ENCODE results near the gene NKX1-1. TPM values are rescaled to one million over a fixed set of nuclear protein-coding genes. Genes with fewer than 3 reads are reported as not detected.

Gene NKX1-1
- total and polyA plus RNA-seq, 2 donors (not counting 1 experiment from before 2014, with no cell fraction given) = not detected

DNA sequence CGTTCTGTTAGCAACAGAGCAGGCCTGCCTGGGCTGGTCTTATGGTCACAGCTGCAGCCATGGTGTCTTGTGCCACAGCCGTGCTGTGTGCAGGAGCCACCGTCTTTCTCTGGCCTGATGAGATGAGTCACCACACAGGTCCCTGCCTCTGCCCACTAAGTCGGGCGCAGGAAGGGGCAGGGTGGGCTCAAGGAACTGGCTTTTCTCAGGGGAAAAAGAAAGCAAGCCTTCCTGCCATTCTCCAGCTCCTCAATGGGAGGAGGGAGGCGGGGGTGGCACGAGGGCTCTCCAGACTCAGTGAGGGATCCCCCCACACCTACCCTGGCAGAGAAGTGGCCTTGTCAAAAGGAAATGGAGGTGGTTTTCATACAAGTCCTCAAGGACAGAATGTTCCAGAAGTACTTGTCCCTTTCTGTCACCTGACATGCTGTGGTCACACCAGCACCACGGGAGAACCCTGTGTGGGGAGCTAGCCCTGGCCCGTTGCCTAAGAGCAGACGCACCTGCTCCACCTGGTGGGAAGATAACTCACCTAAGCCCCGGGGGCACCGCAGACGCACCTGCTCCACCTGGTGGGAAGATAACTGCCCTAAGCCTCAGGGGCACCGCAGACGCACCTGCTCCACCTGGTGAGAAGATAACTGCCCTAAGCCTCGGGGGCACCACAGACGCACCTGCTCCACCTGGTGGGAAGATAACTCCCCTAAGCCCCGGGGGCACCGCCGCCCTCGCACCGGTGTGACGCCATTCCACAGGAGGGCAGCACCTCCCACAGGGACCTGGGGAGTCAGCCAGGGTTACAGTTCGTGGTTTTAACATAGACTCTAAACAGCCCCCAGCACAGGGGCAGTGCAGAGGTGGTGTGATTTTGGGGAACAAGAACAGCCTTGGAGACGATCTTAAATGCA is 40.7 kb downstream of the NKX1-1 start:
- Histone ChIP-seq H3K36me3 (ENCODE audit: control insufficient read depth, insufficient read depth, low read length) (peaks cover 5% of the 10 kb centered on the region), H2AFZ (ENCODE audit: low read length) (no peak overlapping the region), H3K4me2 (ENCODE audit: extremely low read depth, insufficient read depth, low read length) (no peak overlapping the region), H3K9ac (ENCODE audit: insufficient read depth, low read length) (no peak overlapping the region), H3K79me2 (ENCODE audit: control insufficient read depth, insufficient read depth, low read length) (no peaks in the 10 kb centered on the region), H3K27me3 (ENCODE audit: control insufficient read depth, insufficient read depth, low read length) (no peaks in the 10 kb centered on the region), H3K4me1 (ENCODE audit: control insufficient read depth, extremely low read depth, insufficient read depth, low read length) (no peaks in the 10 kb centered on the region), H4K20me1 (ENCODE audit: control insufficient read depth, extremely low read depth, insufficient read depth, low read length) (no peaks in the 10 kb centered on the region), H3K4me3 (replicated peaks in 1 of 4; ENCODE audit: control extremely low read depth in 1 of 4, insufficient read depth in 1 of 4, low read depth in 3 of 4, low read length in 4 of 4) (no peak overlapping the region), H3K27ac (ENCODE audit: insufficient read depth, low read length) (no peak overlapping the region), H3K9me3 (ENCODE audit: control insufficient read depth, insufficient read depth, low read depth, low read length) (no peaks in the 10 kb centered on the region)
- no peak for DNase-seq (ENCODE audit: low read depth in 2 of 2)
- TF ChIP-seq, protein P1, sequence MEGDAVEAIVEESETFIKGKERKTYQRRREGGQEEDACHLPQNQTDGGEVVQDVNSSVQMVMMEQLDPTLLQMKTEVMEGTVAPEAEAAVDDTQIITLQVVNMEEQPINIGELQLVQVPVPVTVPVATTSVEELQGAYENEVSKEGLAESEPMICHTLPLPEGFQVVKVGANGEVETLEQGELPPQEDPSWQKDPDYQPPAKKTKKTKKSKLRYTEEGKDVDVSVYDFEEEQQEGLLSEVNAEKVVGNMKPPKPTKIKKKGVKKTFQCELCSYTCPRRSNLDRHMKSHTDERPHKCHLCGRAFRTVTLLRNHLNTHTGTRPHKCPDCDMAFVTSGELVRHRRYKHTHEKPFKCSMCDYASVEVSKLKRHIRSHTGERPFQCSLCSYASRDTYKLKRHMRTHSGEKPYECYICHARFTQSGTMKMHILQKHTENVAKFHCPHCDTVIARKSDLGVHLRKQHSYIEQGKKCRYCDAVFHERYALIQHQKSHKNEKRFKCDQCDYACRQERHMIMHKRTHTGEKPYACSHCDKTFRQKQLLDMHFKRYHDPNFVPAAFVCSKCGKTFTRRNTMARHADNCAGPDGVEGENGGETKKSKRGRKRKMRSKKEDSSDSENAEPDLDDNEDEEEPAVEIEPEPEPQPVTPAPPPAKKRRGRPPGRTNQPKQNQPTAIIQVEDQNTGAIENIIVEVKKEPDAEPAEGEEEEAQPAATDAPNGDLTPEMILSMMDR (conservative IDR thresholded peaks at IDR 0.05 in 1 of 2, IDR thresholded peaks at IDR 0.05 in 1 of 2; ENCODE audit: low read depth in 1 of 2, low read length in 2 of 2) = no peak
- TF ChIP-seq EZH2 (IDR thresholded peaks at IDR 0.05; ENCODE audit: low read length, missing control alignments) = no peak

DNA sequence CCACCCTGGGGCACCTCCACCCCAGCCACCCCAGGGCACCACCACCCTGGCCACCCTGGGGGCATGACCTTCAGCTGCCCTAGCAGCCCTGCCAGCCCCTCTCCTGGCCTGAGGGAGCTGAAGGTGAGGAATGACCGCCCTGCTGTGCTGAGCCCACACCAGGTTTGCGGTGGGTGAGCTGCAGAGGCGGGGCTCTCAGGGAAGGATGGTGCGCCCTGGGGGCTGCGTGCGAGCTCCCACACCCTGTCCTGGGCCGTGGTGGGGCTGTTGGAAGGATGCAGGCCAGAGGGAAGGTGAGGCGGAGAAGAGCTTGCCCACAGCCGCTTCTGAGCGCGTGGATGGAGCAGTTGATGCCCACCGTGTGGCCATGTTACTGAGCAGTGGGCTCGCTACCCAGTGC is 41.5 kb downstream of the NKX1-1 start:
- Histone ChIP-seq H3K4me1 (ENCODE audit: control insufficient read depth, extremely low read depth, insufficient read depth, low read length) (no peaks in the 10 kb centered on the region), H2AFZ (ENCODE audit: low read length) (no peak overlapping the region), H3K9ac (ENCODE audit: insufficient read depth, low read length) (no peak overlapping the region), H3K36me3 (ENCODE audit: control insufficient read depth, insufficient read depth, low read length) (peaks cover 5% of the 10 kb centered on the region), H3K27ac (ENCODE audit: insufficient read depth, low read length) (no peak overlapping the region), H3K4me3 (replicated peaks in 1 of 4; ENCODE audit: control extremely low read depth in 1 of 4, insufficient read depth in 1 of 4, low read depth in 3 of 4, low read length in 4 of 4) (no peak overlapping the region), H3K79me2 (ENCODE audit: control insufficient read depth, insufficient read depth, low read length) (no peaks in the 10 kb centered on the region), H4K20me1 (ENCODE audit: control insufficient read depth, extremely low read depth, insufficient read depth, low read length) (no peaks in the 10 kb centered on the region), H3K4me2 (ENCODE audit: extremely low read depth, insufficient read depth, low read length) (no peak overlapping the region), H3K9me3 (ENCODE audit: control insufficient read depth, insufficient read depth, low read depth, low read length) (no peaks in the 10 kb centered on the region), H3K27me3 (ENCODE audit: control insufficient read depth, insufficient read depth, low read length) (no peaks in the 10 kb centered on the region)
- DNase-seq (ENCODE audit: low read depth in 2 of 2) = no peak
- TF ChIP-seq, protein P1 (conservative IDR thresholded peaks at IDR 0.05 in 1 of 2, IDR thresholded peaks at IDR 0.05 in 1 of 2; ENCODE audit: low read depth in 1 of 2, low read length in 2 of 2) = no peak
- TF ChIP-seq EZH2 (IDR thresholded peaks at IDR 0.05; ENCODE audit: low read length, missing control alignments) = no peak

DNA sequence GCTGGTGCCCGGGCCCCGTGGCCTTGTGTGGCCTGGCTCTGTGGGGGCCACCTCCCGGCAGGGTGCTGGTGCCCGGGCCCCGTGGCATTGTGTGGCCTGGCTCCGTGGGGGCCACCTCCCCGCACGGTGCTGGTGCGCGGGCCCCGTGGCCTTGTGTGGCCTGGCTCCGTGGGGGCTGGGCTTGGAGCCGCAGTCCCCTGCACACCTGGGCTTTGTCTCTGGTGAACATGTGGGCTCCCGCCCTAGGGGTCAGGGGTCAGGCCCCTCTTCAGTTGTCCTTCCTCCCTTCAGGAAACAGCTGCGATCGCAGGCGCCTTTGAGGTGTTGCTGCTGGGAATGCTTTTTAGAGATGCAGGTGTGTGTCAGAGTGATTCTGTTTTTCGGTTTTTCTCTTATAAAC is 42.0 kb downstream of the NKX1-1 start:
- H3K27ac ChIP-seq (ENCODE audit: insufficient read depth, low read length) = no peak overlapping the region
- no peak overlapping the region for H3K4me2 ChIP-seq (ENCODE audit: extremely low read depth, insufficient read depth, low read length)
- no peaks in the 10 kb centered on the region for H3K79me2 ChIP-seq (ENCODE audit: control insufficient read depth, insufficient read depth, low read length)
- H3K27me3 ChIP-seq (ENCODE audit: control insufficient read depth, insufficient read depth, low read length) = no peaks in the 10 kb centered on the region
- DNase-seq (ENCODE audit: low read depth in 2 of 2) = no peak
- no peaks in the 10 kb centered on the region for H4K20me1 ChIP-seq (ENCODE audit: control insufficient read depth, extremely low read depth, insufficient read depth, low read length)
- peaks cover 5% of the 10 kb centered on the region for H3K36me3 ChIP-seq (ENCODE audit: control insufficient read depth, insufficient read depth, low read length)
- H3K9ac ChIP-seq (ENCODE audit: insufficient read depth, low read length) = no peak overlapping the region
- no peak for TF ChIP-seq EZH2 (IDR thresholded peaks at IDR 0.05; ENCODE audit: low read length, missing control alignments)
- TF ChIP-seq, protein P1 (conservative IDR thresholded peaks at IDR 0.05 in 1 of 2, IDR thresholded peaks at IDR 0.05 in 1 of 2; ENCODE audit: low read depth in 1 of 2, low read length in 2 of 2) = no peak
- no peaks in the 10 kb centered on the region for H3K9me3 ChIP-seq (ENCODE audit: control insufficient read depth, insufficient read depth, low read depth, low read length)
- no peak overlapping the region for H2AFZ ChIP-seq (ENCODE audit: low read length)
- no peaks in the 10 kb centered on the region for H3K4me1 ChIP-seq (ENCODE audit: control insufficient read depth, extremely low read depth, insufficient read depth, low read length)
- no peak overlapping the region for H3K4me3 ChIP-seq (replicated peaks in 1 of 4; ENCODE audit: control extremely low read depth in 1 of 4, insufficient read depth in 1 of 4, low read depth in 3 of 4, low read length in 4 of 4)
